ENCODE data around the gene ACSS2.

The ACSS2 gene

DNA sequence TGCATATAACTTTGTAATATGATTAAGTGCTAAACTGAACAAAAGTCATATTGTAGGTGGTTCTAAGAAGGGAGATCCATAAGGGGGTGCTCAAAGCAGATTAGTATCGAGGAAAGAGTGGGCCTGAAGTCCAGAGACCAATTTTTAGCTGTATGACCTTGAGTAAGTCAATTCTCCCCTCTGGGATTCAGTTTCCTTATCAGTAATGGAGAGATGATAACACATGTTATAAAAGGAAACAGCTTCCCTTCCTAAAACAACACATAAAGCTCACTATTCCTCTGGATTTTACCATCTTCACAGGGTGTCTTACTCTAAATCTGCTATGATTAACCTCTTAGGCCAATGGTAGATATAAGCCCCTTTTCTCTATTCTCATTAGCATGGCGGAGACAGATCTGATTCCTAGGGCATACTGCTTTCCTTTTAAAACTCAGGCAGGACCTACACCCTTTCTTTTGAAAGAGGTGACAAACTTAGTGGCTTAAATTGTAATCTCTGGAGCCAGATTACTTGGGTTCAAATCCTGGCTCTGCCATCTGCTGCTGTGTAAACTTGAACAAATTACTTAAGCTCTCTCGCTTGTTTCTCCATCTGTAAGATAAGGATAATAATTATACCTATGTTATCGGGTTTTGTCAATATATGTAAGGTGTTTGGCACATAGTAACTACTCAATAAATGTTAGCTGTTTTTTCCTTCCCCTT is 39.5 kb downstream of the ACSS2 start:
- DNase-seq (ENCODE audit: low spot score), result no peak

DNA sequence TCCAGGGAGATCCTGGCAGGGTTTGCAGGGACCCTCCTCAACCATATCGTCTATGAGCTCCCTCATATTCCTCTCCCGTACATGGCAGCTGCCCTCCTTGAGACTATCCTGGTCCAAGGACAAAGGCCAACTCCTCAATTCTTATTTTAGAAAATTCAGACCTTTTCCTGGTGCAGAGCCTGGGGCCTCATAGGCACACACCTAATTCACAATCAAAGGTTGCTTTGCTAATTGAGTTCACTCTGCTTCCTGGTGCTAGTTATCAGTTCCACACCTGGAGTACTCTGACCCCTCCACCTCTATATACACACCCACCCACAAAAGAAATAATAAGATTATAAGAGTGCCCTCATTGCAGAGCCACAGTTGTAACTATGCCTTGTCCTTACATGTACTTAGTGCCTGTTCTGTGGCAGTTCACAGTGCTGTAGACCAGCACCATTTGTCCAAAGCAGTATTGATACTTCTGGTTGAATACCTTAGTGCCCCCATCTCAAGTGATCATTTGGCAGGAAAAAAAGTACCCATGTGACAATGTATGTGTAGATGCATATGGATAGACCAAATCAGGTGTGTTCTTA is 40.5 kb downstream of the ACSS2 start:
- no peak for DNase-seq (ENCODE audit: low spot score)

DNA sequence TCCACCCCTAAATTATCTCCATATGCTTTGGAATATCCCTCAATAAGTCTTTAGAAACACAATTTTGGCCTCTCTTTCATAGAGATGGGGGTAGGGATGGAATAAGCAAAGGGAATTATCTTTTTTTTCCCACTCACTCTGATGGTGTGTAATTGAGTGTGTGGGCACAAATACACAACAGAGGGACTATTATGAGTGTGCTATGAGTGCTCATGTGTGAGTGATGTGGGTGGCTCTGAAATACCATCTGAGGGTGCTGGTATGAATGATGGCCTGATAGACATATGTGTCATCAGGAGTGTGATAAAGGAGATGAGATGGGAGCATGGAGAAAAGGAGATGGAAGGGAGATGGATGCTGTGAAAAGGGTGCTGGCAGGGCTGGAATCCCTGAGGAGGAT is 43.6 kb downstream of the ACSS2 start:
- DNase-seq (ENCODE audit: low spot score), result no peak

DNA sequence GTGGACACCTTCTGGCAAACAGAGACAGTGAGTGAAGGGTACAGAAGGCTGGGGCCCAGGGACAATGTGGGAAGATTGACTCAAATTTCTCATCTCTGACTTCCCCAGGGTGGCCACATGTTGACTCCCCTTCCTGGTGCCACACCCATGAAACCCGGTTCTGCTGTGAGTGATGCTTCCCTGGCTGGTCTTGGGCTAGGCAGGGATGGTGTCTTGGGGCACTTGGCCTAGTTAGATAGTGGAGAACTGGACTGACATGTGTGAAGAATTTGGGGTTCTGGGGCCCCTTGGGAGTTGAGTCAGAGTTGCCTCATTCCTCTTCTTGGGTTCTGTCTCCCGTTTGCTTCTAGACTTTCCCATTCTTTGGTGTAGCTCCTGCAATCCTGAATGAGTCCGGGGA is 45.0 kb downstream of the ACSS2 start:
- DNase-seq (ENCODE audit: low spot score), result no peak

DNA sequence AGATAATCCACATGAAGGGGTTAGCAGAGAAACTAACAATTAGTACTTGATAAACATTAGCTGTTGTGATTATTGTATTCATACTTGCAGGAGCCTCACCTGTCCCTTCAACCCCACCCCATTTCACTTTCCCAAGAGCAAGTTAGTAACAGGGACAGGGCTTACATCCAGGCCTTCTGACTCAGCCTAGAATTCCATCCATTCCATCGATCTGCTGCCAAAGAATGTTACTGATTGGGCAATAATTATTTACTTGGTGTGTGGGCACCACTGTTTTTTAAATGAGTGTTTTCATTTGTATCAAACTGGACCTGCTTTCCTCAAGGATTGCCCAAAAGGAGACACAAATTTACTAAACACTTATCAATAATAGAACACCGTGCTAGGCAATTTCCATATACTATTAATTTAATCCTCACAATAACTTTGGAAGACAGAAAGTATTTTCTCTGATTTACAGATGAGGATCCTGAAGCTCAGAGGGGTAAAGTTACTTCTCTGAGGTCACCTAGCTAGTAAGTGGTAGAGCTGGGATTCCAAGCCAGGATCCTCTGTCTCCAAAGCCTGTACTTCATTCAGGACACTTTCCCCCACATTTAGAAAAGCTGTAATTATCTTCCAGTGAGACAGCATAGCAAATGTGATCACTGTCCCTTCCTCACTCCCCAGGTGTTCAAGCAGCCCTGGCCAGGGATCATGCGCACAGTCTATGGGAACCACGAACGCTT is 46.4 kb downstream of the ACSS2 start:
- no peak for DNase-seq (ENCODE audit: low spot score)

DNA sequence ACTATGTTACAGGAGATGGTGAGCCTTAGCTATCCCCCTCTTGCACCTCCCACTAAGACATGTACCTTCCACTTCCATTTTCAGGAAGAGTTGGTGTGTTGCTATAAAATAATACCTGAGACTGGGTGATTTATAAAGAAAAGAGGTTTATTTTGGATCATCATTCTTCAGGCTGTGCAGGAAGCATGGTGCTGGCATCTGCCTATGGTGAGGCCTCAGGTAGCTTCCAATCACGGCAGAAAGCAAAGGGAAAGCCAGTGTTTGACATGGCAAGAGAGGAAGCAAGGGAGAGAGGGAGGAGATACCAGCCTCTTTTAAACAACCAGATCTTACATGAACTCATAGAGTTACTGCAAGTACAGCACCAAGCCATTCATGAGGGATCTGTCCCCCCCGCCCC is 47.0 kb downstream of the ACSS2 start:
- no peak for DNase-seq (ENCODE audit: low spot score)

DNA sequence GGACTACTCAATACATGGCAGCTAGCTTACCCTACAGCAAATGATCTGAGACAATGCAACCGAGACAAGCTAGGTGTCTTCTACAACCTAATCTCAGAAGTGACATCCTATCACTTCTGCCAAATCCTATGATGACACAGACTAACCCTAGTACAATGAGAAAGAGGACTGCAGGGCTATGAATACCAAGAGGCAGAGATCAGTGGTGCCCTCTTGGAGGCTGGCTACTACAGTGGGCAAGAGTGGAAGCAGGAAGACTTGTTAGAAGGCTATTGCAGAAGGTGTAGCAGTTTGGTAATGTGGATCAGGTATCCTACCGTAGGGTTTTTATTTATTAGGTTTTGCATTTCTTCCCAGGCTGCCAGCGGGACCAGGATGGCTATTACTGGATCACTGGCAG is 48.9 kb downstream of the ACSS2 start:
- no peak for DNase-seq (ENCODE audit: low spot score)

DNA sequence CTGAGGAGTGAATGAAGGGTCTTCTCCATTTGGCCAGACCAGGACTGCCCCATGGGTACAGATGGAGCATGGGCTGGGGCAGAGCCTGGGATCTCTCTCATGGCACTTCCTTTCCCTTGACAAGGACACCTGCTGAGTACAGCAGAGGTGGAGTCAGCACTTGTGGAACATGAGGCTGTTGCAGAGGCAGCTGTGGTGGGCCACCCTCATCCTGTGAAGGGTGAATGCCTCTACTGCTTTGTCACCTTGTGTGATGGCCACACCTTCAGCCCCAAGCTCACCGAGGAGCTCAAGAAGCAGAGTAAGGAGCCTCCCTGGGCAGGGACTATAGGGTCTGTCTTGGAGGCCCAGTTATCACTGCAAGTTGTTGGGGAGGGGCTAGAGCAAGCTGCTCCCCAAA is 49.6 kb downstream of the ACSS2 start:
- DNase-seq (ENCODE audit: low spot score), result no peak

DNA sequence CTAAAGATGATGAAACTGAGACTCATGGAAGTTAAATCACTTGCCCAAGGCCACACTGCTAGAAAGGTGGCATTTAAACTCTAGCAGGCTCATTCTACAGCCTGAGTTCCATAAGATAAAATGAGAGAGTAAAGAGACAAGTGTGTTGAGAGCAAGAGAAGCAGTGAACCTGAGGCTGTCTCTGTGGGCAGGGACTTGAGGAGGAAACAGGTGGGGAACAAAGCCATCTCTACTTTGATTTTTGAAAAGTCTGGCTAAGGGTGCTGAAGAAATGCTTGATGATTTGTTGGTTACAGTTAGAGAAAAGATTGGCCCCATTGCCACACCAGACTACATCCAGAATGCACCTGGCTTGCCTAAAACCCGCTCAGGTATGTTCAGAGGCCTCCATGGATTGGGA is 50.2 kb downstream of the ACSS2 start:
- DNase-seq (ENCODE audit: low spot score), result no peak

DNA sequence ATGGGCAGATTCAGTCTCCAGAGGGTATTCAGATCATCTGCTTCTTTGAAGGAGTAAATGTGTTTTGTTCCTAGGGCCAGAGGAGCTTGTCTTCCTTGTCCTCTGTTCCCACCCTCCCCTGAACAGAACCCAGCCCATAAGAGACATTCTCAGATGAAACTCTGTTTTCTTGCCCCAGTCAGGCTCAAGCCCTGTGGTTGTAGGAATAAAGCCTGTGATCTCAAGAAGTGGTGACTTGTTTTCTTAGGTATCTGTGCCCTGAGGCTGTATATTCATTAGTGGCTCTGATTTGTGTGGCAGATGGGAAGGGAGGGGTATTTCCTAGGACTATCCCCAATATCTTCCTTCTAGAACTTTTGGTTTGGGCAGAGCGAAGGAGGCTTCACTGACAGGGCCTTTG is 51.3 kb downstream of the ACSS2 start:
- DNase-seq (ENCODE audit: low spot score), result no peak

DNA sequence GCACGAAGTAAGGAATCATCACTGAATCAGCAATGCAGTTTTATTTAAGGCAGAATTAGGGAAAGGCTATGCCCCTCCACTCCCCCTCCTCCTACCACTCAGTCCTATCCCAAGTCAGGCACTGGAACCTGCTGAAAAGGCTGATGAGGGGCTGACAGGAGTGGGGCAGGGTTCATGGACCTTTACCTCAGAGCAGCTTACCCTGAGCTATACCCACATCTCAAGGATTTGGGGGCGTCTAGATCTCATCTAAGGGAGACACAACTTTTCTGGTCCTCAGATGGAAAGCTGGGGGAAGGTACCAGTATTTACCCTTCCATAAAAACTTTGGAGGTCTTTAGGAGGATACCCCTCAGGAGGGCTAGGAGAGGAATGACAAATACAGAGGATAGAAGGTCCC is 52.0 kb downstream of the ACSS2 start:
- no peak for DNase-seq (ENCODE audit: low spot score)

DNA sequence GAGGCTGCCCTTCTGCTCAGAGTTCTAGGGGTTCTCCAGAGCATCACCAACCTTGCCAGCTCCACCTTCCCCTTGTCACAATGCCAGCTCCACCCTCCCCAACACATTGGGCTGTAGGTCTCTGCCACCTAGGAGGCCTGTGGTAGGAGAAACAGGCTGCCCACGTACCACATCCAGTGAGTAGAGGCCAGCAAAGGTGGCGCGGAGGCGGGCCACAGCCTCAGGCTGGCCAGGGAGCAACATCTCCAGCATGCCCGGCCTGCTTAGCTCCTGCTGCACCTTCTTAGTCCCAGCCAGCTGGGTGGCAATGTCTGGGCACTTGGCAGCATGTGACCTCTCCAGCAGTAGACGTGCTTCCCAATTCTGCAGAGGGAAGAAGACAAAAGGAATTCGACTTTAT is 55.4 kb downstream of the ACSS2 start:
- DNase-seq (ENCODE audit: low spot score), result no peak

DNA sequence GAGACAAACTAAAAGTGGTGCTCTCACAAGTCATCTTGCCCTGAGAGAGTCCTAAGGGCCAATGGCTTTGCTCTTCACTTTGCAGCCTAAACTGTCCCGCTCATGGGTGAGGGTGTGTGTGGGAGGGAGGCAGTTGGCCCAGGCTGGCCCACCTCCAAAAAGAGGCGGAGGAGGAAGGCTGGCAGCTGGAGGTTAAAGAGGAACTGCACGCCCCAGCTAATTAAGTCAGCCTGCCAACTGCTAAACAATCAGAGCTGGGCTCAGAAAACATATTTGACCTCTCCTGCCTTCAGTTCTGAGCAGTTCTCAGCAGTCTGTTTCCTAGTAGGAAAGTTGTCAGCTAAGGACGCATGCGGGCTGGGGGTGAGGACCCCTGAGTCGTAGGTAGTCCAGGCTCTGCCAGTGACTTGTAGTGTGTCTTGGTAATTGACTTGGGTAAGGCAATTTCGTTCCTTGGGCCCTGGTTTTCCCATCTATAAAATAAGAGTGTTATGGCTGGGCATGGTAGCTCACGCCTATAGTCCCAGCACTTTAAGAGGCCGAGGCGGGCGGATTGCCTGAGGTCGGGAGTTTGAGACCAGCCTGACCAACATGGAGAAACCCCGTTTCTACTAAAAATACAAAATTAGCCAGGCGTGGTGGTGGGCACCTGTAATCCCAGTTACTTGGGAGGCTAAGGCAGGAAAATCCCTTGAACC is 62.2 kb downstream of the ACSS2 start:
- peak; percentile 46 for DNase-seq (ENCODE audit: low spot score)

DNA sequence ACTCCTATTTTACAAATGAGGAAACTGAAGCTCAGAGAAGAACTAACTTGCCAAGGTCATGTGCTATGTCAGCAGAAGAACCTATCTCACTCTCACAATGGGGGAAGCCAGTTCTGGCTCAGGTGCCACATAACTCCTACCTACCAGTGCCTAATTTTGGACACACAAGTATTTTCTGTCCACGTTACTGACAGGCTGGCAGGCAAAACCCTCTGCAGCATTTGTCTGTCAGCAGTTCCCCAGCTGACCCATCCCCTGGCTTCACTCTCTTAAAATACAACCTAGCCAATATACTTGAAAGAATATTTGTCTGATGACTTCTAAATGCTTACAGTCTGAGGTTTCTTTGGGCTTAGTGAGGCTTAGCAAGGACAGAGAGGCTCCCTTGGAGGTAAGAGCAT is 63.7 kb downstream of the ACSS2 start:
- no peak for DNase-seq (ENCODE audit: low spot score)

DNA sequence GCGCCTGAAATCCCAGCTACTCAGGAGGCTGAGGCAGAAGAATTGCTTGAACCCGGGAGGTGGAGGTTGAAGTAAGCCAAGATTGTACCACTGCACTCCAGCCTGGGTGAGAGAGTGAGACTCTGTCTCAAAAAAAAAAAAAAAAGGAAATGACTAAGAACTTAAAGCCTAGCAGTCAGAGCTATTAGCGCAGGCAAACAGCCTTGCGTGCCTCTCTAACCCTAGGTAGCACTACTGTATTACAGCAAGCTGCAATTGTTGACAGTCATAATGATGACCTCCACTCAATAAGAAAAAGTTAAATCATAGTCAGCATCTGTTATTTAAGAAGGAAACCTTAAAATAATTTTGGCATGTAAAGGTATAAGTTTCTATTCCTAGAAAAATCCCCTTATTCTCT is 64.8 kb downstream of the ACSS2 start:
- DNase-seq (ENCODE audit: low spot score), result no peak

DNA sequence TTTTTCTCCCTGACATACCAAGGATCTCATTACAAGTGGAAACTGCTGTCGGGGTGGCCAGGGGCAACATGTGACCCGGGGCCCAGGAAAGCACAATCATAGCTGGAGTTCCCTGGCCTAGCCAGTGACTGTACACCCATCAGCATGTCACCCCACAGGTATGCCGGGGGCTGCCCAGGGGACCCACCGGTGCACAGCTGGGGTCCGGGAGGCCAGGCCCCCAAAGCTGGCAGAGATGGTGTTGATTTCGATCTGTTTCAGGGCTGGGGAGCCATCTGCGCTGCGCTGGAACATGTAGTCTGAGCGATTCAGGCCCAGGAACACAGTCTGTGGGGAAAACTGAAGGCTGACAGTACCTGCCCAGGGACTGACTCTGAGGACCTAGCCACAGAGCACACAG is 65.9 kb downstream of the ACSS2 start:
- DNase-seq (ENCODE audit: low spot score), result no peak

DNA sequence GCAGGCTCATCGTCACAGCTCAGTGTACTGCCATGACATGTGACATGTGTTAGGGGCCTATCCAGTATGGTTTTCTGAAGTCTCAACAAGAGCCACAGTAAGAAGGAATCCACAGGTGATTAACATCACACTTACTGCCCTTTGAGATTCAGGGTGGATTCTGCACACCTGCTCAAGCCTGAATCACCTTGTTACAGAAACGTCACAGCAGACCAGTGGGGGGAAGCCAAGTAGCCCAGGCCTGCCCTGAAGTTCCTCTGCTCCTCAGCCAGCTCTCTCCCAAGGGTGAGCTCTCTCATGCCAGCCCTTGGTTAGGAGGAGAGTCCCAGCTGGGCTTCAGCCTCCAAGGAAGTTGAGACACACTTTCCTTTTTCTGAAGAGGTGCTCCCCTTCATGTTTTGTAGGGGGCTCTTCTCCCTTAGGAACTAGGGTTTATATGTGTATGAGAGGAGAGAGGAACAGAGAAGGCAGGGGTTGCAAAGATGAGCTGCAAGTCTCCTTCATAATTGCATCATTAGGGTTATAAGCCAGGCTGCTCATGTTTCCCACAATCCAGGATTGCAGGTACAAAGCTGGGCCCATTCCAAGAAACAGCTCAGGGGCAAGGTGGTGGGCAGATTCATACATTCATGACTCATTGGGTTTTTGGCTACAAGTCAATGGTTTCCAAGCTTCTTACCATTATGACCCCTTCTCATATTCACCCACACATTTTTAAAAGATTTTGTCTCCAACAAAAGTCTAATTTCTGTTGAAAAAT is 67.6 kb downstream of the ACSS2 start:
- no peak for DNase-seq (ENCODE audit: low spot score)

DNA sequence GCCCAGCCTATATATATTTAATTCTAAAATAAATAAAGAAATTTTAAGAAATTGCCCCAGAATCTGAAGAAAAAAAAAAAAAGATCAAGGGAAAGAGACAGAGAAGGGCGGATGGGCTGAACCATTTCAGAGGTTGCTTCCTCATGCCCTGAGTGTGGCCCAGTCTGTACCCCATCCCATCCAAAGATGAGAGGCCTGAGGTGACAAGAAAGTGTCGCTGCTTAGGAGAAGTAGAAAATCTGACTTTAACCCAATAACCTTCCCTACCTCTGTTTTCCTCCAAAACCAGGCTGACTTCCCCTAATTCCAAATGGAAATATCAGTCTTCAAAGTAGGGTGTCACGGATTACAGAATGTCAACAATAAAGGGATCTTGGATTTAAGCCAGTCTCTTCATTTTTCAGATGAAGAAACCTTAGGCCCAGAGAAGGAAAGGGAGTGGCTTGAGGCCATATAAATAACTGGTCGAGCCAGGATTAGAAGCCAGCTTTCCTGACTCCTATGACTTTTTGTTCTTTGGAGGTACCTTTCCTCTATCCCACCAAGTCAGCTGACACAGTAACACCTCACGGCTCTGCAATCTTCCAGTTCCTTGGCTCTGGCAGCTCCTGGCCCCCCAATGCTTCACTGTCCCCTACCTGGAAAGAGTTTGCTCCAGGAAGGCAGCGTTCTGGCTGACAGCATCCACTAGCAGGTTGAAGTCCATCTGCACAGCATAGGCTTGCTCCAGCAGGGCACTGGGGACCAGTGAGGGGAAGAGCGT is 69.1 kb downstream of the ACSS2 start:
- DNase-seq (ENCODE audit: low spot score), result no peak

DNA sequence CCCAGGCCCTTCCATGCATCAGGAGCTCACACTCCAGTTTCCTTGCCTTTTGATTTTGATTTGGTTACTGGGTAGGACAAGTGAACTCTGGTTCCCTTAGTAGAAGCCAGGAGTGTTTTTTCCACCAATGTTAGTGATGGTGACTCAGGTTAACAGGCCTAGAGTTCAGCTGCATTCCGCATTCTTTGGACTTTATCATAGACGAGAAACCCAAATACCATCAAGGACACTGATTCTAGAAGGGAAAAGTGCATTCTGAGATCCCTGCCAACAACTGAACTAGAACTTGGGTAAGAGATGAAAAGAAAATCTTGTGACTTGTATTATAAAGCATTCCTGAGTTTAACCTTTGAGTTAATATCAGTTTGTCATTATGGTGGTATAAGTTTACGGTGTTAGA is 70.2 kb downstream of the ACSS2 start:
- DNase-seq (ENCODE audit: low spot score), result no peak

DNA sequence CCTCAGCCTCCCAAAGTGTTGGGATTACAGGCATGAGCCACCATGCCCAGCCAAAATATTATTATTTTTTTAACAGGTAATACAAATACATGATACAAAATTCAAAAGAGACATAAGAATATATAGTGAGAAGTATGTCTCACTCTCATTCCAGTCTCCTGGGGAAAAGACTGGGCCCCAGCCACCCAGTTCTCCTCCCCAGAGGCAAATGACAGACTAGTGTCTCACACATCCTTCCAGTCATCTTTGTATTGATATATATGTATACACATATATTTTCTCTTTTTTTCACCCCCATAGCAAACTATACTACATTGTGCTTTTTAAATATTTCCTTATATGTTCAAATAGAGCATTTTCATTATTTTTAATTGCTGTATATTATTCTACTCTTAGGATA is 70.9 kb downstream of the ACSS2 start:
- no peak for DNase-seq (ENCODE audit: low spot score)

DNA sequence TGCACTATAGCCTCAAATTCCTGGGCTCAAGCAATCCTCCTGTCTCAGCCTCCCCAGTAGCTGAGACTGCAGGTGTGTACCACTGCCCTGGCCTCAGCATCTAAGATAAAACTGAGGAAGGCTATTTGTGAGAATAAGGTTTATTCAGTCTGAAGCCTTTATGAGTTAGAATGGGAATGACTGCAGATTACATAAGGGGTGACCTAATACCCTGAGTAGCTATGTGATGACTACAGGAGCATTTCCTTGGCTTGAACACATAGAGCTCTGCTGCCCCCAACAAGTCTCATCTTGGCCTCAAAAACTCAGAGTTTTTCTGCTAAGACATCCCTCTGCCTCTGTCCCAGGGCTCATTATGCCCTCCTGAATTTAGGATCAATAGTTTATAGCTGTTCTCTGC is 71.6 kb downstream of the ACSS2 start:
- no peak for DNase-seq (ENCODE audit: low spot score)

DNA sequence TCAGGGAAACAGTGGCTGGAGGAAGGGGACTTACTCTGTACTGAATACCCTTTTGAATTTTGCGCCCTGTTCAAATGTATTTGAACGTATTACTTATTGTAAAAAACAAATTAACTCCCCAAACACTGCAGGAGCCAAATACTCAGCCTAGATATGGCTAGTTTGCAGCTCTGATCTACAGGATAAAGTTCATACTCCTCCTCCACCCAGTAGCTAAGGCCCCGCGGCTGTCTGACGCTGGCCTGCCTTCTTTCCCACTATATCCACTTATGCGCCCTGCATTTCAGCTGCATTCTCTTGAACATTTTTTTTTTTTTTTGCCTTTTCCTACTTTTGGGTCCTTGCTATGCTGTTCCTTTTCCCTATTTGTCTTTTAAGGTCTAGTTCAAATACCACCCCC is 72.7 kb downstream of the ACSS2 start:
- DNase-seq (ENCODE audit: low spot score), result no peak
